GM12891 (cell line): ENCODE data around the gene YES1.

ENCODE experiments used
- PAX5 ChIP-seq: IDR thresholded peaks from 2 replicates; pipeline ENCODE4 v1.6.1; 2011; ENCODE audit warnings: low read length, moderate library complexity, mild to moderate bottlenecking; ENCODE audit not compliant: insufficient read depth, severe bottlenecking
- POLR2A ChIP-seq: IDR thresholded peaks from 2 replicates; pipeline ENCODE4 v1.6.1; 2011; ENCODE audit warnings: low read depth, low read length, control low read depth
- POLR2AphosphoS5 ChIP-seq: IDR thresholded peaks from 2 replicates; pipeline ENCODE4 v1.6.1; 2011; ENCODE audit warnings: low read depth, low read length, control low read depth
- SPI1 ChIP-seq: IDR thresholded peaks from 2 replicates; pipeline ENCODE4 v1.6.1; 2011; ENCODE audit warnings: low read depth, low read length, control low read depth
- TAF1 ChIP-seq: IDR thresholded peaks from 2 replicates; pipeline ENCODE4 v1.6.1; 2011; ENCODE audit warnings: low read depth, low read length, control low read depth

GRCh38 chr18:673769-674168, 138.3 kb downstream of the YES1 start:
- TF ChIP-seq SPI1 (no peak), POLR2A (no peak), TAF1 (no peak), PAX5 (no peak), POLR2AphosphoS5 (no peak)
